Erythroblast (primary cell): ENCODE data around the gene ADAMTSL2.

Source experiments
- DNase-seq, 2 experiments: peaks; one replicate each; lab custom pipeline; 2025; lab: John Stamatoyannopoulos, UW
- GATA1 ChIP-seq: IDR thresholded peaks from 2 replicates; pipeline ENCODE4 v1.6.1; 2011; ENCODE audit warnings: low read depth, mild to moderate bottlenecking, control low read depth, low read length, moderate library complexity
- POLR2A ChIP-seq: IDR thresholded peaks from 2 replicates; pipeline ENCODE4 v1.6.1; 2011; ENCODE audit warnings: mild to moderate bottlenecking, low read length

ADAMTSL2 gene

GRCh38 chr9:133539991-133540697 is 5.6 kb downstream of the ADAMTSL2 start:
- TF ChIP-seq POLR2A: no peak
- no peak for TF ChIP-seq GATA1
- DNase-seq: no peak

GRCh38 chr9:133540698-133541025 is 6.2 kb downstream of the ADAMTSL2 start:
- TF ChIP-seq POLR2A: no peak
- TF ChIP-seq GATA1: no peak
- no peak for DNase-seq

- no peak for DNase-seq
- TF ChIP-seq GATA1: no peak
- no peak for TF ChIP-seq POLR2A
Measured at GRCh38 chr9:133542002-133542401, 7.5 kb downstream of the ADAMTSL2 start.

GRCh38 chr9:133543772-133544467 is 9.4 kb downstream of the ADAMTSL2 start:
- DNase-seq: peak; percentile 22 to 62

GRCh38 chr9:133545494-133546286 is 11.2 kb downstream of the ADAMTSL2 start:
- TF ChIP-seq GATA1 (no peak), POLR2A (no peak)
- DNase-seq: no peak

More at GRCh38 chr9:133543772-133544467, 9.4 kb downstream of the ADAMTSL2 start:
- TF ChIP-seq POLR2A (no peak), GATA1 (no peak)

- no peak for TF ChIP-seq POLR2A
- no peak for TF ChIP-seq GATA1
- DNase-seq: no peak
Measured at GRCh38 chr9:133546287-133546680, 11.8 kb downstream of the ADAMTSL2 start.

GRCh38 chr9:133547116-133547515 is 12.6 kb downstream of the ADAMTSL2 start:
- no peak for DNase-seq
- TF ChIP-seq GATA1 (no peak), POLR2A (no peak)

GRCh38 chr9:133551446-133551845 is 16.9 kb downstream of the ADAMTSL2 start:
- no peak for DNase-seq
- no peak for TF ChIP-seq POLR2A
- TF ChIP-seq GATA1: no peak

GRCh38 chr9:133552236-133552635 is 17.7 kb downstream of the ADAMTSL2 start:
- no peak for DNase-seq
- no peak for TF ChIP-seq POLR2A
- TF ChIP-seq GATA1: no peak

GRCh38 chr9:133553123-133553522 is 18.6 kb downstream of the ADAMTSL2 start:
- TF ChIP-seq POLR2A: no peak
- no peak for TF ChIP-seq GATA1
- DNase-seq: no peak

GRCh38 chr9:133553973-133554713 is 19.6 kb downstream of the ADAMTSL2 start:
- no peak for DNase-seq
- TF ChIP-seq GATA1: no peak
- TF ChIP-seq POLR2A: no peak

GRCh38 chr9:133554729-133555128 is 20.2 kb downstream of the ADAMTSL2 start:
- no peak for DNase-seq
- TF ChIP-seq POLR2A (no peak), GATA1 (no peak)

- TF ChIP-seq POLR2A (no peak), GATA1 (no peak)
- no peak for DNase-seq
Measured at GRCh38 chr9:133556354-133556753, 21.9 kb downstream of the ADAMTSL2 start.

GRCh38 chr9:133557581-133557980 is 23.1 kb downstream of the ADAMTSL2 start:
- DNase-seq: no peak
- TF ChIP-seq GATA1 (no peak), POLR2A (no peak)
